Measurements from ENCODE around the gene PDXK.

Gene PDXK

DNA sequence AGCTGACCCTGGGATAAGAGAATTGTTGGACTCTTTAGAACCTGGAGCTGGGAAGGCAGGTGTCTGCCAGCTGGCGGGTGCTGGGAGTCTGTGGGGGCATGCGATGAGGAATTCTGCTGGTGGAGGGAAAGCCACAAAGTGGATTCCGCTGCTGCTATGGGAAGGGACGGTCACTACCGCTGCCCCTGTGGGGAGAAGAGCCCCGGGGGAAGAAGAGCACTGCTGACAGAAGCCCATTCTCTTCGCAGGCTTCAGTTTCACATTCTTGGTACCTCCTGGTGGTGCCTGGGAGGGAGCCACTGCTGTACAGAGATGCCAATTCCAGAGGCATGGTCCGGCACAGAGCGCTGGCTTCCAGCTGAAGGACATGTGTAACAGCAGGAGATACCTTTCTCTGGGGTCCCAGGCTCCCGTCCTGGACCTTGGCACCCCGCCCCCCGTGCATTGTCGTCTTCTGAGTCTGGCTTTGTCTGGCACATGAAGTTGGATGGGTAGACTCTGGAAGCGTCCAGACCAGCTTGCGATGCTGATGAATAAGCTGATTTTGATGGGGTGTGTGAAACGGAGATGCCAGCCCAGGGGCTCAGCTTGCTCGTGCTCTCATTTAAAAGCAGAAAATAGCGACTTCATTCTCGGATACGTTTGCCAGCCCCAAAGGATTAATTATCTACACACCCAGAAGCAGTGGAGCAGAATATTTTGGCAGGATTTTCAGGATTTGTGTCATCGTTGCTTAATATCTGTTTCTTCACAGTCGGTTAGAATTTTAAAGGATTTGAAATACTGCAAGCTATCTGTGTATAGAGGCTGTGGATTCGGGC lies 13.2 kb downstream of the PDXK start:
- no peaks in the 10 kb centered on the region for H3K9me3 ChIP-seq
- H3K4me3 ChIP-seq (ENCODE audit: low read depth in 1 of 2, low read length in 1 of 2): no peak overlapping the region
- H3K36me3 ChIP-seq: peaks cover 42% of the 10 kb centered on the region
- TF ChIP-seq, protein P1, sequence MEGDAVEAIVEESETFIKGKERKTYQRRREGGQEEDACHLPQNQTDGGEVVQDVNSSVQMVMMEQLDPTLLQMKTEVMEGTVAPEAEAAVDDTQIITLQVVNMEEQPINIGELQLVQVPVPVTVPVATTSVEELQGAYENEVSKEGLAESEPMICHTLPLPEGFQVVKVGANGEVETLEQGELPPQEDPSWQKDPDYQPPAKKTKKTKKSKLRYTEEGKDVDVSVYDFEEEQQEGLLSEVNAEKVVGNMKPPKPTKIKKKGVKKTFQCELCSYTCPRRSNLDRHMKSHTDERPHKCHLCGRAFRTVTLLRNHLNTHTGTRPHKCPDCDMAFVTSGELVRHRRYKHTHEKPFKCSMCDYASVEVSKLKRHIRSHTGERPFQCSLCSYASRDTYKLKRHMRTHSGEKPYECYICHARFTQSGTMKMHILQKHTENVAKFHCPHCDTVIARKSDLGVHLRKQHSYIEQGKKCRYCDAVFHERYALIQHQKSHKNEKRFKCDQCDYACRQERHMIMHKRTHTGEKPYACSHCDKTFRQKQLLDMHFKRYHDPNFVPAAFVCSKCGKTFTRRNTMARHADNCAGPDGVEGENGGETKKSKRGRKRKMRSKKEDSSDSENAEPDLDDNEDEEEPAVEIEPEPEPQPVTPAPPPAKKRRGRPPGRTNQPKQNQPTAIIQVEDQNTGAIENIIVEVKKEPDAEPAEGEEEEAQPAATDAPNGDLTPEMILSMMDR (IDR thresholded peaks at IDR 0.05): no peak
- peaks cover 69 to 75% of the 10 kb centered on the region in 2 experiments for H3K4me1 ChIP-seq (ENCODE audit: control insufficient read depth in 1 of 2, insufficient read depth in 1 of 2, low read depth in 1 of 2, low read length in 1 of 2)
- no peaks in the 10 kb centered on the region for H3K27me3 ChIP-seq
- H3K27ac ChIP-seq: peak overlapping the region; percentile 94

DNA sequence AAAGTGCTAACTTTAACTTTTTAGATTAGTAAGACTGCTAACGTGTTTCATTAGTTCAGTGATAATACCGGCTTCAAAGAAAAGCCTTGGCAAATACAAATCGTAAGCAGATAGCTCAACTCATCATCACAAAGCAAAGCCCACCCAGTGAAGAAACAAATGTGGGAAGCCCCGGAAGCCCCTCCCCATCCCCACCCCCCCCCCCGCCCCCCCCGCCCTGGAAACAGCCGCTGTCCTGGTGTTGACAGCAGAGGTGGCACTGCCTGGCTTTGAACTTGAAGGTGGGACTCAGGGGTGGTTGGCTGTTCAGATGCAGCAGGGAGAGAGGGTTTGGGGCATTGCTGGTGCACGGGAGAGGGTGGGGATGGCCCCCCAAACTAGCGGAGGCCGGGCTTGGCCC lies 14.1 kb downstream of the PDXK start:
- H3K4me3 ChIP-seq (ENCODE audit: low read depth in 1 of 2, low read length in 1 of 2): peak overlapping the region in 1 of 2 experiments; percentile 41
- peaks cover 51% of the 10 kb centered on the region for H3K36me3 ChIP-seq
- no peaks in the 10 kb centered on the region for H3K9me3 ChIP-seq
- TF ChIP-seq, protein P1 (IDR thresholded peaks at IDR 0.05): no peak
- peak overlapping the region; percentile 43 for H3K27ac ChIP-seq
- H3K27me3 ChIP-seq: no peaks in the 10 kb centered on the region
- peaks cover 60 to 65% of the 10 kb centered on the region in 2 experiments for H3K4me1 ChIP-seq (ENCODE audit: control insufficient read depth in 1 of 2, insufficient read depth in 1 of 2, low read depth in 1 of 2, low read length in 1 of 2)

DNA sequence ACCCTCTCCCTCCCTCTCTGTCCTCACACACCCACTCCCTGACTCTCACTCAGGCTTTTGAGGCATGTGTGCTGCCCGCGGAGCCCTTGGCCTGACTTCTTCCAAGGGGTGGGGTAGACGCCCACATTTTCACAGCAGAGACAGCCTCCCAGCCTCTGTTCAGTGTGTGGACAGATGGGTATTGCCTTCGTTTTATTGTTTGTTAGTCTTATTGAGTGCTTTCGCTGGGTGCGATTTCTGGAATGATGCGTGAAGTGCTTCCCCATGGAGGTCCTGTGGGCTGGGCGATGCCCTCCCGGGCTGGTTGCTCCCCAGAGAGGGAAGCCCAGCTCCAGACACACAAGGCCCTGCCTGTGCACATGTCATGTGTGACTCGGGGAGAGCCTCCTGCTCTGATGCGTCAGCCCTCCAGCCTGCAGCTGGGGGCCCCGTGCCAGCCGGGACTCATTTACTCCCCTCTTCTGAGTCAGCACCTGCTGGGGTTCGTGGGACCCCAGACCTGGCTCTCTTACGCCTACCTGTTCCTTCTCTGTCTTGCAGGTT lies 14.7 kb downstream of the PDXK start:
- no peaks in the 10 kb centered on the region for H3K9me3 ChIP-seq
- peak overlapping the region in 1 of 2 experiments; percentile 41 for H3K4me3 ChIP-seq (ENCODE audit: low read depth in 1 of 2, low read length in 1 of 2)
- H3K27ac ChIP-seq: peak overlapping the region; percentile 43
- TF ChIP-seq, protein P1 (IDR thresholded peaks at IDR 0.05): no peak
- peaks cover 56% of the 10 kb centered on the region for H3K36me3 ChIP-seq
- H3K27me3 ChIP-seq: no peaks in the 10 kb centered on the region
- peaks cover 54 to 60% of the 10 kb centered on the region in 2 experiments for H3K4me1 ChIP-seq (ENCODE audit: control insufficient read depth in 1 of 2, insufficient read depth in 1 of 2, low read depth in 1 of 2, low read length in 1 of 2)

DNA sequence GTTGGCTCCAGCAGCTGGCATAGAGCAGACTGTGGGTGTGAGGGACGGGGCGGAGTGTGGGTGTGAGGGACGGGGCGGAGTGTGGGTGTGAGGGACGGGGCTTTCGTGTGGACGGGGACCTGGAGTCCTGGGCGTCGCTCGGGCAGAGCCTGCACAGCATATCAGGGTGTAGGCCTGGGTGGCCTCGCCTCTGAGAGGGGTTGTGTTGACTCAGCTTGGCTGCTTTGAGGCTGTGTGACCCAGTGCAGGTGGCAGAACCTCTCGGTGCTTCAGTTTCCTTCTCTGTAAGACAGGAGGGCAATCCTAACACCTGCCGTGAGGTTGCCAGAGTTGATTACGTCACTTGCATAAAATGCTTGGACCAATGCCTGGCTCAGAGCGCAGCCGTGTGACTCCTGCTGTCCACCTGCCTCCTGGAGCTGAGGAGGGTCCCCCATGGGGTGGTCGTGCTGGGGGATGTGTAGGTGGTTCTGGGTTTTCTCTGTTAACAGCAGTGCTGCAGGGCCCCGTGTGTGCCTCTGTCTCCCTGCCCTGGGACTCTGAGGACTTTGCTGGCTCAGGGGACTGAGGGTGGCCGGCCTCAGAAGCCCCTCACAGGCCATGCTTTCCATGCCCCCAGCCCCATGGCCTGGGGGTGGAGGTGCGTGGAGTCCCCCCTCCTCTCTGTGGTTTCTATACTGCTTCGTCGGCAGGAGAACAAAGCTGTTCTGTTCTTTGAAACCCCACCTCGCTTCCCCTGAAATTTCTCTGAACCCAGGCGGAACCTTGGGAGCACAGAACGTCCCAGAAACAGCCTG lies 15.4 kb downstream of the PDXK start:
- Histone ChIP-seq H3K27ac (peak overlapping the region; percentile 27), H3K27me3 (no peaks in the 10 kb centered on the region), H3K4me1 (ENCODE audit: control insufficient read depth in 1 of 2, insufficient read depth in 1 of 2, low read depth in 1 of 2, low read length in 1 of 2) (peaks cover 47 to 54% of the 10 kb centered on the region in 2 experiments), H3K9me3 (no peaks in the 10 kb centered on the region), H3K4me3 (ENCODE audit: low read depth in 1 of 2, low read length in 1 of 2) (no peak overlapping the region), H3K36me3 (peaks cover 61% of the 10 kb centered on the region)
- TF ChIP-seq, protein P1 (IDR thresholded peaks at IDR 0.05): no peak

DNA sequence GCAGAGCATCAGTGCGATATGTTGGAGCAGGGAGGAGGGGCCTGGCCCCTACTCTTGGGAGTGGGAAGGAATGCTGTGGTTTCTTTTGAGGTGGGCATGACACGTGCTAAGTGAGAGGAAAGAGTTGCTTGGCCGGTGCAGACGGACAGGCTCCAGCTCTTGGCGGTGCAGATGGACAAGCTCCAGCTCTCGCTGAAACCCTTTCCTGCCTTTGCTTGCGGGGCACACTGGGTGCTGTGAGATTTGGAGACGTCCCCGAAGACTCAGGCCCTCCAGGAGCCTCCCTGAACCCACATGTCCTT lies 15.9 kb downstream of the PDXK start:
- Histone ChIP-seq H3K36me3 (peaks cover 67% of the 10 kb centered on the region), H3K4me3 (ENCODE audit: low read depth in 1 of 2, low read length in 1 of 2) (no peak overlapping the region), H3K4me1 (ENCODE audit: control insufficient read depth in 1 of 2, insufficient read depth in 1 of 2, low read depth in 1 of 2, low read length in 1 of 2) (peaks cover 41 to 49% of the 10 kb centered on the region in 2 experiments), H3K27ac (peak overlapping the region; percentile 27), H3K9me3 (no peaks in the 10 kb centered on the region), H3K27me3 (no peaks in the 10 kb centered on the region)
- TF ChIP-seq, protein P1 (IDR thresholded peaks at IDR 0.05): no peak
